Ishikawa (cell line): Measurements from ENCODE around the gene AFAP1L1.

ENCODE experiments used
- CEBPB ChIP-seq: IDR thresholded peaks from 2 replicates; pipeline ENCODE4 v1.6.1; 2012
- CREB1 ChIP-seq: IDR thresholded peaks from 2 replicates; pipeline ENCODE4 v1.6.1; 2012; ENCODE audit warnings: low read depth
- EGR1 ChIP-seq: IDR thresholded peaks from 2 replicates; pipeline ENCODE4 v1.6.1; 2012
- EP300 ChIP-seq: IDR thresholded peaks from 2 replicates; pipeline ENCODE4 v1.6.1; 2012; ENCODE audit warnings: borderline replicate concordance
- FOXM1 ChIP-seq: IDR thresholded peaks from 2 replicates; pipeline ENCODE4 v1.6.1; 2012; ENCODE audit warnings: low read depth, borderline replicate concordance
- NFIC ChIP-seq: IDR thresholded peaks from 2 replicates; pipeline ENCODE4 v1.6.1; 2012
- RAD21 ChIP-seq: IDR thresholded peaks from 2 replicates; pipeline ENCODE4 v1.6.1; 2012; ENCODE audit warnings: low read depth
- TAF1 ChIP-seq: IDR thresholded peaks from 2 replicates; pipeline ENCODE4 v1.6.1; 2012; ENCODE audit warnings: low read depth, mild to moderate bottlenecking
- TCF12 ChIP-seq: IDR thresholded peaks from 2 replicates; pipeline ENCODE4 v1.6.1; 2012; ENCODE audit warnings: low read depth
- TEAD4 ChIP-seq: IDR thresholded peaks from 2 replicates; pipeline ENCODE4 v1.6.1; 2012
- YY1 ChIP-seq: IDR thresholded peaks from 2 replicates; pipeline ENCODE4 v1.6.1; 2012; ENCODE audit warnings: low read depth
- ZBTB7A ChIP-seq: IDR thresholded peaks from 2 replicates; pipeline ENCODE4 v1.6.1; 2012; ENCODE audit warnings: low read depth
- TF ChIP-seq, protein P1 (sequence below): IDR thresholded peaks from 2 replicates; pipeline ENCODE4 v1.6.1; 2012; ENCODE audit warnings: low read depth, mild to moderate bottlenecking
- TF ChIP-seq, protein P2 (sequence below): IDR thresholded peaks from 2 replicates; pipeline ENCODE4 v1.6.1; 2012
- TF ChIP-seq, protein P3 (sequence below): IDR thresholded peaks from 2 replicates; pipeline ENCODE4 v1.6.1; 2012

Gene AFAP1L1

DNA sequence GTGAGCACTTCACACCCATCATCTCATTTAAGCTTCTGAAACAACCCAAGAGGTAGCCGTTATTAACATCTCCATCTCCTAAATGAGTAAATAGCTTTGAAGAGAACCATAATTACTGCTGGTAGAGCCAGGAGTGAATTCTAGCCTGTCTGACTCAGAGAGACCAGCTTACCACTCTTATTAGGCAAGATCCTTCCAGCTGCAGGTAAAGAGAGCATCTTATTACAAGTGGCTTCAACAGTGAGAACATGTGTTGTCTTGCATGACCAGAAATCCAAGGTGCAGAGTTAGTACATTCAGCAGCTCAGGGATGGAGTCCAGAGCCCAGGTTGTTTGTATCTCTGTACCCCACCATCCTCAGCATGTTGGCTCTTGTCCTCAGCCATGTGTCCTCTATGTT, 10.9 kb upstream of the AFAP1L1 start:
- TF ChIP-seq, protein P1, sequence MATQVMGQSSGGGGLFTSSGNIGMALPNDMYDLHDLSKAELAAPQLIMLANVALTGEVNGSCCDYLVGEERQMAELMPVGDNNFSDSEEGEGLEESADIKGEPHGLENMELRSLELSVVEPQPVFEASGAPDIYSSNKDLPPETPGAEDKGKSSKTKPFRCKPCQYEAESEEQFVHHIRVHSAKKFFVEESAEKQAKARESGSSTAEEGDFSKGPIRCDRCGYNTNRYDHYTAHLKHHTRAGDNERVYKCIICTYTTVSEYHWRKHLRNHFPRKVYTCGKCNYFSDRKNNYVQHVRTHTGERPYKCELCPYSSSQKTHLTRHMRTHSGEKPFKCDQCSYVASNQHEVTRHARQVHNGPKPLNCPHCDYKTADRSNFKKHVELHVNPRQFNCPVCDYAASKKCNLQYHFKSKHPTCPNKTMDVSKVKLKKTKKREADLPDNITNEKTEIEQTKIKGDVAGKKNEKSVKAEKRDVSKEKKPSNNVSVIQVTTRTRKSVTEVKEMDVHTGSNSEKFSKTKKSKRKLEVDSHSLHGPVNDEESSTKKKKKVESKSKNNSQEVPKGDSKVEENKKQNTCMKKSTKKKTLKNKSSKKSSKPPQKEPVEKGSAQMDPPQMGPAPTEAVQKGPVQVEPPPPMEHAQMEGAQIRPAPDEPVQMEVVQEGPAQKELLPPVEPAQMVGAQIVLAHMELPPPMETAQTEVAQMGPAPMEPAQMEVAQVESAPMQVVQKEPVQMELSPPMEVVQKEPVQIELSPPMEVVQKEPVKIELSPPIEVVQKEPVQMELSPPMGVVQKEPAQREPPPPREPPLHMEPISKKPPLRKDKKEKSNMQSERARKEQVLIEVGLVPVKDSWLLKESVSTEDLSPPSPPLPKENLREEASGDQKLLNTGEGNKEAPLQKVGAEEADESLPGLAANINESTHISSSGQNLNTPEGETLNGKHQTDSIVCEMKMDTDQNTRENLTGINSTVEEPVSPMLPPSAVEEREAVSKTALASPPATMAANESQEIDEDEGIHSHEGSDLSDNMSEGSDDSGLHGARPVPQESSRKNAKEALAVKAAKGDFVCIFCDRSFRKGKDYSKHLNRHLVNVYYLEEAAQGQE, result no peak
- TF ChIP-seq FOXM1, result no peak
- TF ChIP-seq NFIC, result no peak
- TF ChIP-seq EGR1, result no peak
- TF ChIP-seq CEBPB, result no peak
- TF ChIP-seq ZBTB7A, result no peak
- no peak for TF ChIP-seq TAF1
- no peak for TF ChIP-seq TEAD4
- TF ChIP-seq YY1, result no peak
- no peak for TF ChIP-seq RAD21
- TF ChIP-seq, protein P2, sequence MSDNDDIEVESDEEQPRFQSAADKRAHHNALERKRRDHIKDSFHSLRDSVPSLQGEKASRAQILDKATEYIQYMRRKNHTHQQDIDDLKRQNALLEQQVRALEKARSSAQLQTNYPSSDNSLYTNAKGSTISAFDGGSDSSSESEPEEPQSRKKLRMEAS, result no peak
- TF ChIP-seq TCF12, result no peak

DNA sequence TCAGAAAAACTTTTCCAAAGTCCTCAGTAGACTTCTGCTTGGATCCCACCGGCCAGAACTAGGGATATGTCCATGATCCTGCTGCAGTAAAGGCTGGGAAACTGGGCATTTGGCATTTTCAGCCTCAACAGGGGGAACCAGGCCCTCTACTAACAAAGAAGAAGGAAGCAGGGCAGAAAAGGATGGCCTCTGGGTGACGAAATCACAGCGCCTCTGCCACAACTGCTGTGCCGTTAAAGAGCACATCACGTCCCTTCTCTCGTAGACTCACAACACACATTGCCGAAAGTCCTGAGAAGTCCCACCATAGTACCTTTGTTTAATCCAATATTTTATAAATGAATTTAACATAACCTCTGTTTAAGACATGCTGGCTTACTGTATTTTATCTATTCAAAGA, 10.4 kb upstream of the AFAP1L1 start:
- TF ChIP-seq RAD21 (no peak), NFIC (no peak), EGR1 (no peak), TEAD4 (no peak), TCF12 (no peak), EP300 (no peak), CREB1 (no peak), CEBPB (no peak), ZBTB7A (no peak), TAF1 (no peak), FOXM1 (no peak)
- TF ChIP-seq, protein P1, result no peak
- TF ChIP-seq, protein P3, sequence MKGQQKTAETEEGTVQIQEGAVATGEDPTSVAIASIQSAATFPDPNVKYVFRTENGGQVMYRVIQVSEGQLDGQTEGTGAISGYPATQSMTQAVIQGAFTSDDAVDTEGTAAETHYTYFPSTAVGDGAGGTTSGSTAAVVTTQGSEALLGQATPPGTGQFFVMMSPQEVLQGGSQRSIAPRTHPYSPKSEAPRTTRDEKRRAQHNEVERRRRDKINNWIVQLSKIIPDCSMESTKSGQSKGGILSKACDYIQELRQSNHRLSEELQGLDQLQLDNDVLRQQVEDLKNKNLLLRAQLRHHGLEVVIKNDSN, result no peak
- TF ChIP-seq, protein P2, result no peak

DNA sequence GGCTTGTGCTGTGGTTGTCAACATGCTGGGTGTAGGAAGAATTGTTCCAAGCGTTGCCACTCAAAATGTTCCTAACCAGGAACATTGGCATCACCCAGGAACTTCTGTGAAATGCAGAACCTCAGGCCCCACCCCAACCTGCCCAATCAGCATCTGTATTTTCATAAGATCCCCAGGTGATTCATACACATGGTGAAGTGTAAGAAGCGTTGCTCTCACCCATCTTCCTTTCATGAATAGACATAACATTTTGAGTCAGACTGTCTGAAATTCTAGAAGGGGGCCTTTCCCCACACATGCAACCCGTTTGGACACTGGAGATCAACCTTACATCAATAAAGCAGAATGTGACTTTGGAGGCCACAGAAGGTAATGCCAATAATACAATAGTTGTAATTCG, 9.3 kb upstream of the AFAP1L1 start:
- TF ChIP-seq ZBTB7A (no peak), FOXM1 (no peak), CREB1 (no peak), TCF12 (no peak), EP300 (no peak), TEAD4 (no peak), TAF1 (no peak), YY1 (no peak), RAD21 (no peak), CEBPB (no peak), NFIC (no peak), EGR1 (no peak)
- TF ChIP-seq, protein P1, result no peak
- TF ChIP-seq, protein P2, result no peak
- TF ChIP-seq, protein P3, result no peak

DNA sequence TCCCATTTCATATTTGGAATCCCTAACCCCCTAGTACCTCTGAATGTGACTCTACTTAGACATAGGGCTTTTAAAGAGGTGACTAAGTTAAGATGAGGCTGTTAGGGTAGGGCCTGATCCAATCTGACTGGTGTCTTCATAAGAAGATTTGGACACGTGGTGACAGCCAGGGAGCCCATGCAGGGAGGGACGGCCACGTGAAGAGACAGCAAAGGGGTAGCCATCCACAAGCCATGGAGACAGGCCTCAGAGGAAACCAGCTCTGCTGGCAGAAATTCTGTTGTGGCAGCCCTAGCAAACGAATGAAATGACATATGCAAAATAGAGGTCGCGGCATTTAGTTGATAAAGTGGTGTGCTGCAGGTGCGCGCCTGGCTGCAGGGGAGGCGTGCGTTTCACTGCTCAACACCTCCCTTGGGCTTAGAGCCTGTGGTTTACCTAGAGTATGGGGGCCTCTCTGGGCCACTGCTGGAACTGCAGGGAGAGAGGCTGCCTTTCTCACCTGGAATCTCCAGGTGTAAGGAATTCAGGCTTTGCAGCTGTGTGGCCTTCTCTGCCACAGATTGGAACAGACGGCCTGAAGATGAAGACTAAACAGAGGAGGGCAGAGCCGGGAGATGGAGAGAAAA, 7.1 kb upstream of the AFAP1L1 start:
- TF ChIP-seq YY1 (no peak), ZBTB7A (no peak), CEBPB (no peak), EGR1 (no peak), TCF12 (no peak), TEAD4 (no peak), TAF1 (no peak), EP300 (no peak), RAD21 (peak; percentile 82)
